HepG2 (cell line): Measurements from ENCODE around the gene B9D2. TPM values are rescaled to one million over a fixed set of nuclear protein-coding genes. Genes with fewer than 3 reads are reported as not detected.
A peak's percentile ranks its signal among the peaks of the same experiment; 100 is the strongest.

ENCODE experiments used
- ATAD3A ChIP-seq: sonication (generic); formaldehyde crosslinking; IDR thresholded peaks from 2 replicates; pipeline ENCODE4 v1.4.0; 2020; ENCODE audit warnings: missing genetic modification reagents
- FOXA1 ChIP-seq, 2 experiments: fragments of 450-650 bp in 1 of 2; sonication (generic) in 1 of 2; formaldehyde crosslinking in 1 of 2; IDR thresholded peaks; 2 replicates each; pipeline versions ENCODE4 v1.4.0 to v1.6.1; 2016 to 2020; ENCODE audit warnings: missing genetic modification reagents in 1 of 2
- MTA1 ChIP-seq: sonication (generic); formaldehyde crosslinking; IDR thresholded peaks from 2 replicates; pipeline ENCODE4 v1.4.0; 2020; ENCODE audit warnings: missing genetic modification reagents, mild to moderate bottlenecking, borderline replicate concordance
- PAXIP1 ChIP-seq: sonication (generic); formaldehyde crosslinking; conservative IDR thresholded peaks from 2 replicates; pipeline ENCODE4 v1.4.0; 2020; ENCODE audit warnings: mild to moderate bottlenecking, missing genetic modification reagents, moderate library complexity
- SRY ChIP-seq: sonication (generic); formaldehyde crosslinking; IDR thresholded peaks from 2 replicates; pipeline ENCODE4 v1.8.0; 2022; ENCODE audit warnings: mild to moderate bottlenecking, missing genetic modification reagents
- ZFX ChIP-seq: sonication (generic); formaldehyde crosslinking; IDR thresholded peaks from 2 replicates; pipeline ENCODE4 v1.4.0; 2020; ENCODE audit warnings: mild to moderate bottlenecking, low read depth, missing genetic modification reagents, moderate library complexity
- ZNF160 ChIP-seq: sonication (generic); formaldehyde crosslinking; IDR thresholded peaks from 2 replicates; pipeline ENCODE4 v1.8.0; 2022; ENCODE audit warnings: mild to moderate bottlenecking, inconsistent platforms, missing genetic modification reagents
- polyA plus RNA-seq, 8 experiments: library from polyadenylated mRNA; depleted of rRNA in 3 of 8; stranded (reverse) in 7 of 8; unstranded in 1 of 8; fragments of >200 nt; fragmentation: Illumina TruSeq in 4 of 8; extraction: Trizol in 4 of 8; gene quantifications; 2 replicates each; pipeline versions ENCODE4 v1.2.1 to v1.2.3, GENCODE V29; 2011 to 2016; ENCODE audit warnings: low read depth in 4 of 8, missing spikeins in 1 of 8, mixed read lengths in 1 of 8; ENCODE audit not compliant: insufficient read depth in 1 of 8
- total RNA-seq, 5 experiments: library from RNA; depleted of rRNA; stranded (reverse); fragments of >200 nt; fragmentation: Illumina TruSeq; extraction: Trizol; gene quantifications; 2 replicates each; pipeline ENCODE4 v1.2.3, GENCODE V29; 2016; ENCODE audit warnings: low read depth in 1 of 5
- TF ChIP-seq, protein P1 (sequence below): sonication (generic); formaldehyde crosslinking; IDR thresholded peaks from 2 replicates; pipeline ENCODE4 v1.5.1; 2020; ENCODE audit warnings: mild to moderate bottlenecking, moderate library complexity, missing genetic modification reagents
- TF ChIP-seq, protein P2 (sequence below): sonication (generic); IDR thresholded peaks from 2 replicates; pipeline ENCODE4 v1.6.1; 2016; ENCODE audit warnings: low read depth, borderline replicate concordance

The B9D2 gene
- total and polyA plus RNA-seq, 2 of the 13 experiments (the other 11 are each of a cell fraction or from before 2014, with no cell fraction given) = 3.1 to 4.4 TPM

DNA sequence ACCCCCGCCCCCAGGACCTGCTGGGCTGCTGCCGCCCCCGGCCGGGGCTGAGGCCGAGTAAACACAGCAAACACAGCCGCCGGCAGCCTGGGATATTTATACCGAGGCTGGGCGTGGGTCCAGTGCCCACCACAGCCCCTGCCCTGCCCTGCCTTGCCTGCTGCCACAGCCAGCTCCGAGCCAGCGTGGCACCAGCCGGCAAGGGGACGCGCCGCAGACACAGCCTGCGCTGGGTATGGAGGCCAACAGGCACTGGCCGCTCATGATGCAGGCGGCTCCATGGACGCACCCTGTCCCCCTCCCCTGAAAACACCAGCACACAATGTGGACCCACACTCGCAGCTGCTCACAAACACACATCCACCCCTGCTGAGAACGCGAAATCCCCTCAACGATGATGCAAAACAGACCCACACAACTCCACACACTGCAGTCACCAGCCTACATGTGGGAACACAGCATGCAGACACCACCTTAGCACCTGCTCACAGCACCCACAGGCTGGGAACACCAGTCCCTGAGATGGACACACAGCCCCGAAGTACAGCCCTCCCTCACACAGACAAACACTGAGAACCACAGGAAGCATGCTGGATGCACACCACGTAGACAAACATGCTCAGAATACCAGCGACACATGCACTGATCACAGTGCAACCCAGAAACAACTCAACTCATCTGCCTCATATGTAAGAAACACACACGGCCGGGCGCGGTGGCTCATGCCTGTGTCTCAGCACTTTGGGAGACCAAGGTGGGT, 37.8 kb downstream of the B9D2 start (continued):
- TF ChIP-seq, protein P1, sequence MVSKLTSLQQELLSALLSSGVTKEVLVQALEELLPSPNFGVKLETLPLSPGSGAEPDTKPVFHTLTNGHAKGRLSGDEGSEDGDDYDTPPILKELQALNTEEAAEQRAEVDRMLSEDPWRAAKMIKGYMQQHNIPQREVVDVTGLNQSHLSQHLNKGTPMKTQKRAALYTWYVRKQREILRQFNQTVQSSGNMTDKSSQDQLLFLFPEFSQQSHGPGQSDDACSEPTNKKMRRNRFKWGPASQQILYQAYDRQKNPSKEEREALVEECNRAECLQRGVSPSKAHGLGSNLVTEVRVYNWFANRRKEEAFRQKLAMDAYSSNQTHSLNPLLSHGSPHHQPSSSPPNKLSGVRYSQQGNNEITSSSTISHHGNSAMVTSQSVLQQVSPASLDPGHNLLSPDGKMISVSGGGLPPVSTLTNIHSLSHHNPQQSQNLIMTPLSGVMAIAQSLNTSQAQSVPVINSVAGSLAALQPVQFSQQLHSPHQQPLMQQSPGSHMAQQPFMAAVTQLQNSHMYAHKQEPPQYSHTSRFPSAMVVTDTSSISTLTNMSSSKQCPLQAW = peak; percentile 25; the same call in 1 of the 2 replicates
- peak; percentile 28; the same call in 1 of the 2 replicates for TF ChIP-seq PAXIP1 (CRISPR knock-in tag)
- no peak for TF ChIP-seq ATAD3A (CRISPR knock-in tag)
- TF ChIP-seq, protein P2, sequence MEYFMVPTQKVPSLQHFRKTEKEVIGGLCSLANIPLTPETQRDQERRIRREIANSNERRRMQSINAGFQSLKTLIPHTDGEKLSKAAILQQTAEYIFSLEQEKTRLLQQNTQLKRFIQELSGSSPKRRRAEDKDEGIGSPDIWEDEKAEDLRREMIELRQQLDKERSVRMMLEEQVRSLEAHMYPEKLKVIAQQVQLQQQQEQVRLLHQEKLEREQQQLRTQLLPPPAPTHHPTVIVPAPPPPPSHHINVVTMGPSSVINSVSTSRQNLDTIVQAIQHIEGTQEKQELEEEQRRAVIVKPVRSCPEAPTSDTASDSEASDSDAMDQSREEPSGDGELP = no peak
- TF ChIP-seq SRY = 0 out of 2 replicates have a peak, but pooled peaks have one; percentile 24
- no peak for TF ChIP-seq FOXA1 (IDR thresholded peaks at IDR 0.05)
- peak; percentile 62 for TF ChIP-seq FOXA1 (CRISPR knock-in tag; IDR thresholded peaks at IDR 0.05)
- peak; percentile 33; the same call in 1 of the 2 replicates for TF ChIP-seq MTA1
- peak; percentile 17; the same call in 1 of the 2 replicates for TF ChIP-seq ZFX (CRISPR knock-in tag)
- no peak for TF ChIP-seq ZNF160 (CRISPR knock-in tag)
